Measurements from ENCODE around the gene TDRD7.

TDRD7 gene

DNA sequence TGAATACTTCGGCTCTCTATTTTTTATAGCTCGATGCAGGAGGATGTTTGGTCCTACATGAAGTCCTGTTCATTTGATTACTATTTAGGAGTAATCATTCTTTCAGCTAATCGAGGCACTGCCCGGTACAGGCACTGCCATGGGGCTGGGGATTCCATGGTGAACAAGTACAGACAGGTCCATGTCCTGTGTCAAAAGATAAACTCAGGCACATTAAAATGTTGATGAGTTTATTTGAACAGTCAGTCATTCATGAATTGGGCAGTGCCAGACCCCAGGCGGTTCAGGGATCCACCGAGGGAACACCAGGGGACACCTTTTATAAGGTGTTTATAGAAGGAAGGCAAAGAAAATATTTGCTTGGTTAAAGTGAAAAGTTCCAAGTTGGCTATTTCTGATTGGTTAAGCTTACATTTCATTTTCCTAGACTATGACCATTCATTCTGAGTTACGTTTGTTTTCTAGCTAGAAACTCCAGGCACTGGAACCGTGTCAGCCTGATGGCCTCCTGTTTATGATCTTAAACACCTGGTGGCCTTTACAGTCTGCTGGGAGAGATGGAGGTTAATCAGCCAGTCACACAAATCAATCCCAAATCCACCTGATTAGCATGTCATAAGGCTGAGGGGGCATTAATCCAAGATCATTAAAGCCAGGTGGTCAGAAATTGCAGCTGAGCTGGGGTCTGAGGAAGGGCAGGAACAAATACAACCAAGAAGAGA lies 47.0 kb upstream of the TDRD7 start:
- CTCF ChIA-PET, result no interaction called here
- POLR2A ChIA-PET, result no interaction called here
- TF ChIP-seq L3MBTL2 (conservative IDR thresholded peaks at IDR 0.05), result no peak
- no peak for TF ChIP-seq ZNF384 (IDR thresholded peaks at IDR 0.05)
- TF ChIP-seq BHLHE40 (IDR thresholded peaks at IDR 0.05; ENCODE audit: borderline replicate concordance), result no peak
- no peak for TF ChIP-seq ARNT (IDR thresholded peaks at IDR 0.05)
- TF ChIP-seq FOXM1 (IDR thresholded peaks at IDR 0.05; ENCODE audit: borderline replicate concordance), result no peak
- TF ChIP-seq FOXA1 (IDR thresholded peaks at IDR 0.05), result no peak
- TF ChIP-seq SUZ12 (IDR thresholded peaks at IDR 0.05), result no peak
- no peak for TF ChIP-seq HDGF (IDR thresholded peaks at IDR 0.05; ENCODE audit: borderline replicate concordance)
- TF ChIP-seq ELF4 (IDR thresholded peaks at IDR 0.05), result no peak
- TF ChIP-seq LEF1 (IDR thresholded peaks at IDR 0.05; ENCODE audit: borderline replicate concordance), result no peak
- no peak for DNase-seq (ENCODE audit: extremely low spot score)

DNA sequence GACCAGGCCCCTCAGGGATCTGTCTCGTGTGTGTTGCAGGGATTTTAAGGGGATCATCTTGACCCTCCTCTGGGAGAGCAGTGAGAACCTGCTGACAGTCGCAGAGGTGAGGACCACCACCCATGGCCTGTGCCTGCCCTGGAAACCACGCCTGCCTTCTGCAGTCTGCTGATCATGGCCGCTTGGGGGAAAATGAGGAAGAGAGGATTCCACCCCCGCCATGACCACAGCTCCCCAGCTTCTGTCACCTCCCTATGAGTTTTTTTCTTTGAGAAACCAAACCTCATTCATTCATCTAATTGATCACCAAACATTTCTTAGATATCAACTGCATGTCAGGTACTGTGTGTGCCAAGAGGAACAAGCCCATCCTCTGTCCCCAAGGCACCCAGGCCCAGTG lies 46.3 kb upstream of the TDRD7 start:
- no peak for DNase-seq (ENCODE audit: extremely low spot score)
- TF ChIP-seq HDGF (IDR thresholded peaks at IDR 0.05; ENCODE audit: borderline replicate concordance) (no peak), LEF1 (IDR thresholded peaks at IDR 0.05; ENCODE audit: borderline replicate concordance) (no peak), L3MBTL2 (conservative IDR thresholded peaks at IDR 0.05) (no peak), FOXM1 (IDR thresholded peaks at IDR 0.05; ENCODE audit: borderline replicate concordance) (no peak), BHLHE40 (IDR thresholded peaks at IDR 0.05; ENCODE audit: borderline replicate concordance) (no peak), CTBP1 (IDR thresholded peaks at IDR 0.05; ENCODE audit: borderline replicate concordance) (no peak), FOXK2 (IDR thresholded peaks at IDR 0.05) (no peak), TARDBP (IDR thresholded peaks at IDR 0.05) (no peak), FOXA1 (IDR thresholded peaks at IDR 0.05) (no peak), ARNT (IDR thresholded peaks at IDR 0.05) (no peak), SUZ12 (IDR thresholded peaks at IDR 0.05) (no peak), ELF4 (IDR thresholded peaks at IDR 0.05) (no peak), NFRKB (IDR thresholded peaks at IDR 0.05) (no peak), ZNF384 (IDR thresholded peaks at IDR 0.05) (no peak)
- TF ChIP-seq, protein P1, sequence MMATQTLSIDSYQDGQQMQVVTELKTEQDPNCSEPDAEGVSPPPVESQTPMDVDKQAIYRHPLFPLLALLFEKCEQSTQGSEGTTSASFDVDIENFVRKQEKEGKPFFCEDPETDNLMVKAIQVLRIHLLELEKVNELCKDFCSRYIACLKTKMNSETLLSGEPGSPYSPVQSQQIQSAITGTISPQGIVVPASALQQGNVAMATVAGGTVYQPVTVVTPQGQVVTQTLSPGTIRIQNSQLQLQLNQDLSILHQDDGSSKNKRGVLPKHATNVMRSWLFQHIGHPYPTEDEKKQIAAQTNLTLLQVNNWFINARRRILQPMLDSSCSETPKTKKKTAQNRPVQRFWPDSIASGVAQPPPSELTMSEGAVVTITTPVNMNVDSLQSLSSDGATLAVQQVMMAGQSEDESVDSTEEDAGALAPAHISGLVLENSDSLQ (IDR thresholded peaks at IDR 0.05), result no peak
- CTCF ChIA-PET, result no interaction called here
- POLR2A ChIA-PET, result no interaction called here

GRCh38 chr9:97366476-97366875 lies 45.4 kb upstream of the TDRD7 start:
- TF ChIP-seq HDGF (IDR thresholded peaks at IDR 0.05; ENCODE audit: borderline replicate concordance), result no peak
- CTCF ChIA-PET, result no interaction called here
- DNase-seq (ENCODE audit: extremely low spot score), result no peak
- POLR2A ChIA-PET, result no interaction called here

DNA sequence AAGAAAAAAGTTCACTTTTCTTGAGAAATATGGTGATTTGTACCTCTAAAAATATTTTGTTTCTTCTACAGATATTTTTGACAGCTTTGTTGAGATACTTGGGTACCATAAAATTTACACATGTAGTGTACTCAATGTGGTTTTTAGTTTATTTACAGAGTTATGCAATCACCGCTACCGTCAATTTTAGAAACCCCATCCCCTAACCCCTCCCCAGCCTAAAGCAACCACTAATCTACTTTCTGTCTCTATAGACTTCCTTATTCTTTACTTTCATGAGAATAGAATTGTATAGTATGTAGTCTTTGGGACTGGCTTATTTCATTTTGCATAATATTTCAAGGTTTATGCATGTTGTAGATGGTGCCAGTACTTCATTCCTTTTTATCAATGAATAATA lies 45.0 kb upstream of the TDRD7 start:
- ChIA-PET CTCF (no interaction called here), POLR2A (no interaction called here)
- no peak for DNase-seq (ENCODE audit: extremely low spot score)
- TF ChIP-seq NFRKB (IDR thresholded peaks at IDR 0.05) (no peak), SUZ12 (IDR thresholded peaks at IDR 0.05) (no peak), FOXM1 (IDR thresholded peaks at IDR 0.05; ENCODE audit: borderline replicate concordance) (no peak), ARNT (IDR thresholded peaks at IDR 0.05) (no peak)

DNA sequence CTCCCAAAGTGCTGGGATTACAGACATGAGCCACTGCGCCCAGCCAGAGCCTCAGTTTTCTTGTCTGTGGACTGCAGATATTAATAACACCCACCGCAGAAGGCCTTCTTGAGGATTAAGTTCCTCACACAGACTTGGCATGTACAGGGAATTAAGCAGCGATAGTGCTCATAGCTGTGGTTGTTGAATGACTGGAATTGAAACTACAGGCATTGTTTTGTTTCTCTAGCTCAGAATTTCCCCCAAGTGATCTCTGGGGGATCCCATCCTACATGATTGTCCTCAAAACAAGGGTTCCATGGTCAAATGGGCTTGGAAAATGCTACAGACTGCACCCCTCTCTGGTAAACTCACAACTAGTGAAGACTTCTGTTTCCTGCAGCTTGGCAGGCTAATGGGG lies 44.2 kb upstream of the TDRD7 start:
- CTCF ChIA-PET, result no interaction called here
- POLR2A ChIA-PET, result no interaction called here

GRCh38 chr9:97368964-97369363 lies 42.9 kb upstream of the TDRD7 start:
- DNase-seq (ENCODE audit: extremely low spot score), result no peak
- ChIA-PET POLR2A (no interaction called here), CTCF (no interaction called here)
- no peak for TF ChIP-seq SP1 (IDR thresholded peaks at IDR 0.05)
- TF ChIP-seq FOXA1 (IDR thresholded peaks at IDR 0.05), result no peak
- no peak for TF ChIP-seq ZNF384 (IDR thresholded peaks at IDR 0.05)
- no peak for TF ChIP-seq CTBP1 (IDR thresholded peaks at IDR 0.05; ENCODE audit: borderline replicate concordance)
- TF ChIP-seq, protein P1 (IDR thresholded peaks at IDR 0.05), result no peak
- TF ChIP-seq L3MBTL2 (conservative IDR thresholded peaks at IDR 0.05), result no peak
- no peak for TF ChIP-seq SUZ12 (IDR thresholded peaks at IDR 0.05)
- no peak for TF ChIP-seq FOXM1 (IDR thresholded peaks at IDR 0.05; ENCODE audit: borderline replicate concordance)
- no peak for TF ChIP-seq TARDBP (IDR thresholded peaks at IDR 0.05)
- TF ChIP-seq ARNT (IDR thresholded peaks at IDR 0.05), result no peak
- no peak for TF ChIP-seq HDGF (IDR thresholded peaks at IDR 0.05; ENCODE audit: borderline replicate concordance)
- TF ChIP-seq BHLHE40 (IDR thresholded peaks at IDR 0.05; ENCODE audit: borderline replicate concordance), result no peak
- no peak for TF ChIP-seq LEF1 (IDR thresholded peaks at IDR 0.05; ENCODE audit: borderline replicate concordance)
- no peak for TF ChIP-seq NFRKB (IDR thresholded peaks at IDR 0.05)

More for the DNA sequence above, 44.2 kb upstream of the TDRD7 start:
- no peak for TF ChIP-seq ZNF384 (IDR thresholded peaks at IDR 0.05)
- TF ChIP-seq CTBP1 (IDR thresholded peaks at IDR 0.05; ENCODE audit: borderline replicate concordance), result no peak
- no peak for TF ChIP-seq ELF4 (IDR thresholded peaks at IDR 0.05)
- TF ChIP-seq, protein P1 (IDR thresholded peaks at IDR 0.05), result no peak
- no peak for TF ChIP-seq LEF1 (IDR thresholded peaks at IDR 0.05; ENCODE audit: borderline replicate concordance)
- no peak for TF ChIP-seq FOXA1 (IDR thresholded peaks at IDR 0.05)
- TF ChIP-seq SP1 (IDR thresholded peaks at IDR 0.05), result no peak
- no peak for TF ChIP-seq FOXK2 (IDR thresholded peaks at IDR 0.05)
- no peak for TF ChIP-seq BHLHE40 (IDR thresholded peaks at IDR 0.05; ENCODE audit: borderline replicate concordance)
- no peak for TF ChIP-seq ARNT (IDR thresholded peaks at IDR 0.05)
- no peak for TF ChIP-seq NFRKB (IDR thresholded peaks at IDR 0.05)
- TF ChIP-seq TARDBP (IDR thresholded peaks at IDR 0.05), result no peak
- no peak for TF ChIP-seq HDGF (IDR thresholded peaks at IDR 0.05; ENCODE audit: borderline replicate concordance)
- no peak for TF ChIP-seq FOXM1 (IDR thresholded peaks at IDR 0.05; ENCODE audit: borderline replicate concordance)
- TF ChIP-seq SUZ12 (IDR thresholded peaks at IDR 0.05), result no peak
- no peak for TF ChIP-seq L3MBTL2 (conservative IDR thresholded peaks at IDR 0.05)
- no peak for DNase-seq (ENCODE audit: extremely low spot score)
